Aortic smooth muscle cell (primary cell): ENCODE data around the gene MMRN2. TPM values are rescaled to one million over a fixed set of nuclear protein-coding genes. Genes with fewer than 3 reads are reported as not detected.

Experiments used
- total RNA-seq: library from RNA; depleted of rRNA; stranded (reverse); fragments of >200 nt; gene quantifications from 2 replicates; pipeline ENCODE4 v1.2.3, GENCODE V29; 2014

The MMRN2 gene, protein sequence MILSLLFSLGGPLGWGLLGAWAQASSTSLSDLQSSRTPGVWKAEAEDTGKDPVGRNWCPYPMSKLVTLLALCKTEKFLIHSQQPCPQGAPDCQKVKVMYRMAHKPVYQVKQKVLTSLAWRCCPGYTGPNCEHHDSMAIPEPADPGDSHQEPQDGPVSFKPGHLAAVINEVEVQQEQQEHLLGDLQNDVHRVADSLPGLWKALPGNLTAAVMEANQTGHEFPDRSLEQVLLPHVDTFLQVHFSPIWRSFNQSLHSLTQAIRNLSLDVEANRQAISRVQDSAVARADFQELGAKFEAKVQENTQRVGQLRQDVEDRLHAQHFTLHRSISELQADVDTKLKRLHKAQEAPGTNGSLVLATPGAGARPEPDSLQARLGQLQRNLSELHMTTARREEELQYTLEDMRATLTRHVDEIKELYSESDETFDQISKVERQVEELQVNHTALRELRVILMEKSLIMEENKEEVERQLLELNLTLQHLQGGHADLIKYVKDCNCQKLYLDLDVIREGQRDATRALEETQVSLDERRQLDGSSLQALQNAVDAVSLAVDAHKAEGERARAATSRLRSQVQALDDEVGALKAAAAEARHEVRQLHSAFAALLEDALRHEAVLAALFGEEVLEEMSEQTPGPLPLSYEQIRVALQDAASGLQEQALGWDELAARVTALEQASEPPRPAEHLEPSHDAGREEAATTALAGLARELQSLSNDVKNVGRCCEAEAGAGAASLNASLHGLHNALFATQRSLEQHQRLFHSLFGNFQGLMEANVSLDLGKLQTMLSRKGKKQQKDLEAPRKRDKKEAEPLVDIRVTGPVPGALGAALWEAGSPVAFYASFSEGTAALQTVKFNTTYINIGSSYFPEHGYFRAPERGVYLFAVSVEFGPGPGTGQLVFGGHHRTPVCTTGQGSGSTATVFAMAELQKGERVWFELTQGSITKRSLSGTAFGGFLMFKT
- 12.5 and 13.2 TPM in 2 replicates for total RNA-seq

DNA sequence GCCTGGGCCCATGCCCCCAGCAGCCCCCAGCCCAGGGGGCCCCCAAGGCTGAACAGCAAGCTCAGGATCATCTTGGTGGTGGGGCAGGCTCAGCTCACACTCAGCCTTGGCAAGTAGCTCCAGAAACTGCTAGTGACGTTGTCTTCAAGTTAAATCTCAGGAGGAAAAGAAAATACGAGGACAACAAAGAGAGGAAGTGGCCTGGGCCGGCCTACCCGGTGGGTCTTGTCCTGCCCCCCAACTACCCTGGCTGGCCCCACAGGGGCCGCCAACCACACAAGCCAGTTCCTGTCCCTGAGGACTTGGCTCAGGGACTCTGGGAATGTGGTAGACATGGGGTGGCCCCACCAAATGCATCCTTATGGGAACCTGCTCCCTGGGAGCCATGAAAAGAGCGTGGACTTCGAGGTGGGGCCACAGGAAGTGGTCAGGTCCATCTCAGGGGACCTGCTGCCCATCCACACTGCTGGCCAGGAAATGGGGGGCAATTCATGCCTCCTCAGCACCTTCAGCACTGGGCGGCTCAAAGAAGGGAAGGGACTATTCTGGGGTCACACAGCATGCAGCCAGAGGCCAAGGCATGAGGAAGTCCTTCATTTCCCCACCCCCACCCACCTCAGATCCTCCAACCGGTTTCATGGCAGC, at the start of gene MMRN2:
TSS of gene MMRN2 (minus strand) at position 145 of the 645 bp plus-strand sequence. CDS start at position 71, 74 bp downstream.

DNA sequence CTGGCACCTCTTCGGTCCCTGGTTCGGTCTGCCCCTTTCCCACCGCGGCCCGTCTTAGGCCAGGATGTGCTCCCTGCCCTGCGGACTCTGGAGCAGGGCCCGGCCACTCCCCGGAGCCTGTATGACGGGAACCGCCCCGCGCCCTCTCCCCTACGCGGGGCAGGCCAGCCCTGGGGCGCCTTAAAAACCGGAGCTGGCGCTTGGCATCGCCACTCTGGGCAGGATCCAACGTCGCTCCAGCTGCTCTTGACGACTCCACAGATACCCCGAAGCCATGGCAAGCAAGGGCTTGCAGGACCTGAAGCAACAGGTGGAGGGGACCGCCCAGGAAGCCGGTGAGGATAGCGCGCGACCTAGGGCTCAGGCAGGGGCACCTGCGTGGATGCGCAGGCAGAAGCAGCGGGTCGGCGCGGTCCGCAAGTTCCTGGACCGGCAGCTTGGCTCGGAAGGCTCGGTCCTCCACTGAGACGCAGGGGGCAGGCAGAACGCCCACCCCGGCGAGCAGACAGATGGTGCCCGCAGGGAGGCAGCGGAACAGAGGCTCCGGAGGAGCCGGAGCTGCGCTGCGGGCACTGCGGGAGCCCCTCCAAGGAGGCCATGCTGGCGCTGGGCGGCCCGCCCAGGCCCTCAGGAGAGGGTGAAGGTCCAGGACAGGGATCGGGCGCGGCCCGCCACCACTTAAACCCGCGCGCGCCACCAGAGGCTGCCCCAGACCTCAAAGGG, 11.0 kb upstream of the MMRN2 start, which contains the start of gene ADIRF:
TSS of gene ADIRF (plus strand) at position 212 of the 723 bp plus-strand sequence. CDS start at position 275, 63 bp downstream.

DNA sequence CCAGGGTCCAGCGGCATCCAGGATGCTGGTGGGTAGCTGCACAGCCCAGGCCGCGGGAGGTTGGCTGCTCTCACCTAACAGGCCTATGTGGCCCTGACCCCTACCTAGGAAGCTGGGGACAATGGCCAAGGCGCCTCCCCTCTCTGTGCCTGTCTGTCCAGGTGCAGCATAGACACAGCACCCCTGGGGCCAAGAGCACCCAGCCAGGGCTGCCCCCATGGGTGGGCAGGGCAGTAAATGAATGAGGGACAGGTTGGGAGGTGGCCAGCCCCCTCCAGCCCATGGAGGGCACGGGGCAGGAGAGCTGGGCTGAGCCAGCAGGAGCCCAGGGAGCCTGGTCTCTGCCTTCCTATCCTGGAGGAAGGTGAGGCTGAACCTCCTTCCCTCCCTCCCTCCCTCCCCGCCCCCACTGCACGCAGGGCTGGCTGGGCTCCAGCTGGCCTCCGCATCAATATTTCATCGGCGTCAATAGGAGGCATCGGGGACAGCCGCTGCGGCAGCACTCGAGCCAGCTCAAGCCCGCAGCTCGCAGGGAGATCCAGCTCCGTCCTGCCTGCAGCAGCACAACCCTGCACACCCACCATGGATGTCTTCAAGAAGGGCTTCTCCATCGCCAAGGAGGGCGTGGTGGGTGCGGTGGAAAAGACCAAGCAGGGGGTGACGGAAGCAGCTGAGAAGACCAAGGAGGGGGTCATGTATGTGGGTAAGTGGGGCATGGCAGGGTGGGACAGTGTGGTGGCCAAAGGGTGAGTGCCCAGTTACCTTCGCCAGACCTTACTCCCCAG, 893 bp upstream of the MMRN2 start, which contains the start of gene SNCG:
TSS of gene SNCG (plus strand) at position 484 of the 785 bp plus-strand sequence. CDS start at position 583, 99 bp downstream.

Other genes starting within 250 kb of the MMRN2 start
- 54.3 and 64.3 TPM in 2 replicates for gene BMPR1A, start 201.0 kb downstream of the MMRN2 start, total RNA-seq
- gene SNCG, start 984 bp upstream of the MMRN2 start, total RNA-seq, result 74.4 and 98.7 TPM in 2 replicates
- gene ADIRF, start 10.9 kb upstream of the MMRN2 start, total RNA-seq, result 854 and 936 TPM in 2 replicates
- not detected in 2 replicates for gene FAM25A, start 62.7 kb upstream of the MMRN2 start, total RNA-seq
- 369 and 486 TPM in 2 replicates for gene GLUD1, start 137.2 kb upstream of the MMRN2 start, total RNA-seq
- gene SHLD2, start 137.6 kb upstream of the MMRN2 start, total RNA-seq, result 32.4 and 32.6 TPM in 2 replicates